Muscle of arm (tissue), 12 donors: ENCODE results near the gene TMEM123. TPM values are rescaled to one million over a fixed set of nuclear protein-coding genes. Genes with fewer than 3 reads are reported as not detected.

Experiments used
- DNase-seq: peaks from one replicate; pipeline ENCODE4 v3.0.0-alpha.2; 2013
- polyA plus RNA-seq, 12 donors: library from polyadenylated mRNA; unstranded; fragments of 120-200 nt; gene quantifications; one replicate each; pipeline ENCODE4 v1.2.1, GENCODE V29; 2013; ENCODE audit not compliant: insufficient read length in 12 of 12

TMEM123 gene
- polyA plus RNA-seq, 12 donors: 150 to 233 (median 194) TPM; not detected in 1

GRCh38 chr11:102478673-102479299 lies 26.2 kb upstream of the TMEM123 start:
- no peak for DNase-seq

GRCh38 chr11:102476812-102477211 lies 24.2 kb upstream of the TMEM123 start:
- no peak for DNase-seq

DNA sequence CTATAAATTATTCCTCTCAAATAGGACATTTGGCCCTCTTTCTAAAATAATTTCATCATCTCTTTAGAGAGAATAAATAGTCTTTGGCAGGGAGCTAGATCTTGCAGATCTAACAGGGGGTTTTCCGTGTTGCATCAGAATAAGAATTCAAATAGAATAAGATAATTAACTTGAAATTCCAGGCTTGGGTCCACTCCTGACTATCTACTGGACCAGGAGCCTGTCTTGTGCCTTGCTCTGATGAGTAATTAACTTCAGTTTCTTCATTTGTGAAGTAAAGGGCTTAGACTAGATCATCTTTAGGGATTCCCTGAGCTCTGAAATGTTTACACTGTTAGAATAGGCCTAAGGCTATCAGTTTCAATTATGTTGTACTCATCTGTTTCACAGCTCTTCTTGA lies 23.5 kb upstream of the TMEM123 start:
- no peak for DNase-seq

GRCh38 chr11:102473543-102473942 lies 21.0 kb upstream of the TMEM123 start:
- no peak for DNase-seq

DNA sequence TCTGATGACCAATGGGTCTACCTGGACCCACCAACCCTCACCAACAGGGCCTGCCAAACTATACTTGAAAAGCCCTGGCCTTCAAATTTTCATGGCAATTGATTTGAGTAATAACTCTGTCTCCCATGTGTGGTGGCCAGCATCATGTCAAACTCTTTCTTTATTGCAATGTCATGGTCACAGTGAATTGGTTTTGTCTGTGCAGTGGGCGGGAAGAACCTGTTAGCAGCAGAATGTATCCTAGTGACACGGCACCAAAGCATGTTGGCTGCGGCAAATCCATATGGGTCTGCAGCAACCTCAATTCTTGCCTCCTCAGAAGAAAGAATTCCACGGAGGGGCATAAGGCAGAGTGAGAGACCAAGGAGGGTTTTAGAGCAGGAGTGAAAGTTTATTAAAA lies 19.6 kb upstream of the TMEM123 start:
- no peak for DNase-seq

GRCh38 chr11:102471474-102471873 lies 18.9 kb upstream of the TMEM123 start:
- no peak for DNase-seq

GRCh38 chr11:102470251-102470650 lies 17.7 kb upstream of the TMEM123 start:
- DNase-seq: no peak

GRCh38 chr11:102469196-102469821 lies 16.7 kb upstream of the TMEM123 start:
- no peak for DNase-seq

GRCh38 chr11:102468616-102469195 lies 16.1 kb upstream of the TMEM123 start:
- DNase-seq: no peak

DNA sequence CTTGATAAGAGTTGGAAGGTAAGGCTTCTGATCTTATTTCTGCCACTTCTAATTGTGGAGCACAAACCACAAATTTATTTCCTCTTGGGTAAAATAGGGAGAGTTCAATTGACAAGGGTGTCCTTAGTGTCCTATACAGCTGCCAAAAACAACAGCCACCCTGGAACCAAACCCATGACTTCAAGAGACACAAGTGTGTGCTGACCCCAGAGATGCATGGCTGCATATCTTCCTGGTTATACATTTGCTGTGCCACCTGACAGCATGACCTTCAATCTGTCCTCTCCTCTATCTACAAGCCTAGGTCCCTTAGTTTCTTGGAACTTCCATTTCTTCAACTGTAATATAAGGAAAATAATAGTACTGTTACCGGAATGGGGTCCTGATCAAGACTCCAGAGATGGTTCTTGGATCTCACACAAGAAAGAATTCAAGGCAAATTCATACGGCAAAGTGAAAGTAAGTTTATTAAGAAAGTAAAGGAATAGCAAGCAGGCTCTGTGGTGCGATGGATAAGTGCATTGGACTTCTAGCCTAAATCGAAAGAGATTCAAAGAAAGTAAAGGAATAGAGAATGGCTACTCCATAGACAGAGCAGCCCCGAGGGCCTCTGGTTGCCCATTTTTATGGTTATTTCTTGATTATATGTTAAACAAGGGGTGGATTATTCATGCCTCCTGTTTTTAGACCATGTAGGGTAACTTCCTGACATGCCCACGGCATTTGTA lies 15.5 kb upstream of the TMEM123 start:
- no peak for DNase-seq

DNA sequence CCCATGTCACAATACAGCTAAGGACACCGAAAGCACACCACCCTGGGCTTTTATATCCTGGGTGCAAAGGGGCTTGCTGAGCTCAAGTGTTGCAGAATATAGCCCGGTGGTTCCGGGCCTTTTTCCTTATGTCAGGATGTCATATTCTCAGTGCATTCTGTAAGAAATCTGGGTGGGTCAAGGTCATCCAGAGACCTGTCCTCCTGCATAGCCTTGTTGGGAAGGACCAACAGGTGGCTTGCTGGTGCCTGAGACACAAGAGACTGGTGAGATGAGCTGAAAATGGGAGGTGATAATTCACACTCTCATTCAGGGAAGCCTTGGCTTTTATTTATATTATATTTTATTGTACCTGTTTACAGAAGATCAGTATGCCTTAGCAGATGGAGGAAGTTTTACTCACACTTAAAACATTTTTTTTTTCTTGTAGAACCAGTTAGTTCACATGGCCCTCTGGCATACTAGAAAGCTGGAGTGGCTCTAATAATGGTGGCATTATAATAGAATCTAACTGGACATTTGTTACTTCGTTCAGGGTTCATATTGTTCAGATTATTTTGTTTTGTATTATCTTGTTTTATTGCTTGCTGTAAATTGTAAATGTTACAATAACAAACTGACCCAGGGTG lies 14.6 kb upstream of the TMEM123 start:
- DNase-seq: no peak

DNA sequence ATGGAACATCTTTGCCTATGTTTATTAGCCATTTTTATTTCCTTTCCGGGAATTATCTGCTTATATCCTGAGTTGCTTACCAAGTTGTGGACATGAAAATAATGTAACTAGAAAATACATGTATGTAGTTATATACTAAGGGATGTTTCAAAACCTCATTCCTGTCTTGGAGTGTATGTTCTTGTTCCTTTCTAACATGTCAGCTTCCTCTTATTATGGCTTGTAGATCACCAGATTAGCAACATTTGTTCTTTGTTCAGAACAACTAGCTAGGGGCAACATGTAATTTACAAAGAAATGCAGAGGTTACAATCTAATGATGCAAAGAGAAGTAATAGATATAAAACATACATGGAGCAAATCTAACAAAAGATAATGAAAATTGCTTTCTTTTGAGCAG lies 13.1 kb upstream of the TMEM123 start:
- DNase-seq: no peak

GRCh38 chr11:102464859-102465500 lies 12.4 kb upstream of the TMEM123 start:
- DNase-seq: no peak

DNA sequence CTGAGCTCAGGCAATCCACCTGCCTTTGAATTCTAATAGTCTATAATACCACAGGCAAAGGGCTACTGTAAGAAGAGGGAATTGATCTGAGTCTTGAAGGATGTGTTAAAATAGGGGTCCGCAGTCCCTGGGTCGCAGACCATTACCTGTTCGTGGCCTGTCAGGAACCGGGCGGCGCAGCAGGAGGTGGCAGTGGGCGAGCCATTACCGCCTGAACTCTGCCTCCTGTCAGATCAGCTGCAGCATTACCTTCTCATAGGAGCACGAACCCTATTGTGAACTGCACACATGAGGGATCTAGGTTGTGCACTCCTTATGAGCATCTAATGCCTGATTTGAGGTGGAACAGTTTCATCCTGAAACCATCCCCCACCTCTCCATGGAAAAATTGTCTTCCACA lies 11.5 kb upstream of the TMEM123 start:
- DNase-seq: no peak

DNA sequence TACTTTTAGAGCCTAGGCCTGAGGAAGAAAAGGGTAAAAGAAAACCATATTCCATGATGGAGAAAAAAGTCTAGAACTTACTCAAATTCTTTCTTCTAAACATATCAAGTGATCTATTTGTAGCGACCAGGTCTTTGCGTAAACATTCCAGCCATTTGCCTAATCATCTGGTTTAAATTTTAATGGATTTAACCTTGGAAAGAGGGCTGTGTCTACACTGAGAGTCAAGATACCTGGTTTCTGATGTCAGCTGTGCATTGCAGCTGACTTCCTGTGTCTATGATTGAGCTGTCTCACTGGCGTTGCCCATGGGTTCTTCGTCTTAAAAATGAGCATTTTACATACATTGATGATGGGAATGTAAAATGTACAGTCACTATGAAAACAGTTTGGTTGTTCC lies 10.0 kb upstream of the TMEM123 start:
- DNase-seq: no peak

- no peak for DNase-seq
These were observed 6.8 kb upstream of the TMEM123 start for GRCh38 chr11:102459393-102459792.

GRCh38 chr11:102458548-102458947 lies 6.0 kb upstream of the TMEM123 start:
- no peak for DNase-seq

DNA sequence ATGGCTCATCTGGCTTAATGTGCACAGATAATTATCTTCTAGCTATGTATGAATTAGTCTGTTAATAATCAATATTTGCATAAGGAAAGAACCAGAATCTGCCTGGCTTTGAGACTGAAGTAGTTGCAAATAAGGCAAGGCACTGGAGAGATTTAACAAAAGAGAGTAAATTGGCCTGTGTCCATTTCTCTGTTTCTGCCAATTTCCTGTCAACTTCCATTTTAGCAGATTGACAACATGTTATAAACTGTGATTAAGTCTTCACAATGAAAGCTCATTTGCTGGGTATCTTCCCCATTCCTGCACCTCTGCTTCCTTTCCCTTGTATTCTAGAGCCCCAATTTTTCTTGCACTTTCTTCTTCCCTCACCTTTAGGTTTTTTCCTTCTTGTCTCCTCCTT lies 5.3 kb upstream of the TMEM123 start:
- DNase-seq: no peak

GRCh38 chr11:102457056-102457677 lies 4.6 kb upstream of the TMEM123 start:
- no peak for DNase-seq

DNA sequence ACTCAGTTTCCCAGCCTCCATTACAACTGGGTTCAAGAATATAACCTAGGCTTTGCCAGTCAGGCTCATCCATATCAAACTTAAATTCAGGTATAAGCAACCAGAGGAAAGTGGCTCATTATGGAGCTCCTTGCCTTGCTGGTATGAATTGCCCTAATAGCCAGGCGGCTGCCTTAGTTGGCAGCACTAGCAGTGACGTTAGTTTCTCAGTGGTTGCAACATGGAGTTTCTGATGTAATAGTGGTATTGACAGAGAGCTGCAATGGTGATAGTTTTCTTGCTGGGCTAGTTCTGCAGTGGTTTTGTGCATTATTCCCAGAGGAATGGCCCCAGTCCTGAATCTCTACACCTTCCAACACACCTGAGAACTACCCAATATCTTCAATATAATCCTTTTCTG lies 3.8 kb upstream of the TMEM123 start:
- DNase-seq: no peak

GRCh38 chr11:102453921-102454320 lies 1.4 kb upstream of the TMEM123 start:
- no peak for DNase-seq
